ENCODE results near the gene SIGMAR1.

SIGMAR1 gene

GRCh38 chr9:34630402-34631154, 7.0 kb downstream of the SIGMAR1 start:
- DNase-seq = no peak

- DNase-seq = no peak
Observed at GRCh38 chr9:34629491-34629808, 8.1 kb downstream of the SIGMAR1 start.

DNA sequence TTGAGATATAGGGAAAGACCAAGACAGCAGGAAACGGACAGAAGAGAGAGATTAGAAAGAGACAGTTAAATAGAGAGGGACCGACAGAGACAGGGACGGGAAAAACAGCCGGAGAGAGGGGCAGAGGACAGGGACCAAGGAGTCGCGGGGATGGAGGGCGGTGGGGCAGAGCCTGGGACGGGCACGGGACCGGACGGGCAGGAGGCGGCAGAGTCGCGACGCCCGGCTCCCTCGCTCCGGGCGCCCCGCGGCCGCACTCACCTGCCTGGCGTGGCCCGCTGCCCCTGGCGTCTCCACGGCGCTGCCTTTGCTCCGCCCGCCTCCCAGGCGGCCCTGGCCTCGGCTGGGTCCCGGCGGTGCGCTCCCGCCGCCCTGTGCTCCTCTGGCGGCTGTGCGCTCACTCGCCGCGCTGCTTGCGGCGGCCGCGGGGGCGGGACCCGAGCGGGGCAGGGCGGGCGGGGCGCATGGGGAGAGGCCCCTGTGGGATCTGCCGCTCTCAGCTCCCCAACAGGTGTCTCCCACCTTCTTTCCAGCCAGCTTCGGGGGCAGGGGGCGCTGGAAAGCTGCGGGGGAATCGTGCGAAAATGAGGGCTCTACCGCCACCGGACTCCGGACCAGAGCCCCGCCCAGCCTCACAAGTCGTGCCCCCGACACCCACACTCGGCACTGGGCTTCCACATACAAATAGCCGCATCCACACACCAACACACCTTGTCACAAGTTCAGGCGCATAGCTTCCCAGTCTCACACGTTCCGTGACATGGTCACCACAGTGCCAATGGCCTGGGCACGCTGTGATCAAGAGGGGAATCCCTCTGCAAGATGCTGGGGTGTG, 8.7 kb downstream of the SIGMAR1 start, which contains the start of gene ARID3C:
Gene ARID3C (minus strand): TSS at position 411 of the 835 bp plus-strand sequence. CDS start 1,052 bp downstream, outside the sequence.
- peak in 3 of 4 experiments; percentile 33 to 67 (median 52) for DNase-seq

DNA sequence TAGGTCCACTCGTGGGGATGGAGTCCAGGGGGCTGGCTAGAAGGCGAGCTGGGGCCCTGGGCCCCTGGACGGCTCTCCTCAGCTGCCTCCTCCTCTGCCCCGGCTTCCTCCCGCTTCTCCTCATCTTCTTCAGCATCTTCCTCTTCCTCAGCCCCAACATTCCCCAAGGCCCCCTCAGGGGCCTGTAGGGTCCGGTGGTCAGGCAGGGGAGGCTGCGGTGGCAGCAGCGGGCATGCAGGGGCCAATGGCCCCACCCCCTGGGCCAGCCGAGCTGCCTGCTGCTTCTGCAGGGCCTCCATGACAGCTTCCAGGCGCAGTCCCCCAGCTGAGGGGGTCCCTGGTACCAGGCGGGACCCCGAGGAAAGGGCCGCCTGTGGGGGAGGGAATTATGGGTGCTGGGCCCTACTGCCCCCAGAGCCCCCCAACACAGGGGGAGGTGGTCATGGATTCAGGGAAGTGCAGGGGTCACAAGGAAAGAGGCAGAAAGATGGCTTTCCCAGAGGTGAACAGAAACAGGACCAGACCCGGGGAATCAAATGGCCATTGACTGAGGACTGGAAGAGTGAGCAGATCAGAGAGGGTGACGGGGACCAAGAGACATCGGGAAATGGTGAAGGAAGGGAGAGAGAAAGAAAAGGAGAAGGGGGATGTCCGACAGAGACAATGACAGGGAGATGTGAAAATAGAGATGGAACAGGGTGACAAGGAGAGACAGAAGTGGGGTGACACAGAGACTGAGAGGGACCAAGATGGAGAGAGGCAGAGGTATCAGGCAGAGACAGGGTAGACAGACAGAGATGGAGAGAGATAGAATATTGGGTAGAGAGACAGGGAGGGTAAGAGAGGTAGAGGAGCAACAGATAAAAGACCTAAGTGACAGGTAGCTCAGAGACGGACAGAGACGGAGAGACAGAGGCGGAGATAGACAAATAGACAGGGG, 9.6 kb downstream of the SIGMAR1 start:
- DNase-seq = no peak

DNA sequence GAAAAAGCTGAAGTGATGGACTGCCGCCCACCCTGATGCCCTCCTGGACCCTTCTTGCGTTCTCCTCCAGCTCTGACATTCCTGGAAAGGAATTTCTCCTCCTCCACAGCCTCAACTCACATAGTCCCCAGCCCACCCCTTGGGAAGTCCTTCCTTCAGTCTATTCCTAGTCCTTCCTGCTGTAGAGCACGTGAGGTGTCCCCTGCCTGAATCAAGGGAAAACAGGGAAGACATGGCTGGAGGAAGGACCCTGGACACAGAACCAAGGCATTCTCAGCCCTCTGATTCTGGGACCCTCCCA, 12.5 kb downstream of the SIGMAR1 start:
- no peak for DNase-seq

DNA sequence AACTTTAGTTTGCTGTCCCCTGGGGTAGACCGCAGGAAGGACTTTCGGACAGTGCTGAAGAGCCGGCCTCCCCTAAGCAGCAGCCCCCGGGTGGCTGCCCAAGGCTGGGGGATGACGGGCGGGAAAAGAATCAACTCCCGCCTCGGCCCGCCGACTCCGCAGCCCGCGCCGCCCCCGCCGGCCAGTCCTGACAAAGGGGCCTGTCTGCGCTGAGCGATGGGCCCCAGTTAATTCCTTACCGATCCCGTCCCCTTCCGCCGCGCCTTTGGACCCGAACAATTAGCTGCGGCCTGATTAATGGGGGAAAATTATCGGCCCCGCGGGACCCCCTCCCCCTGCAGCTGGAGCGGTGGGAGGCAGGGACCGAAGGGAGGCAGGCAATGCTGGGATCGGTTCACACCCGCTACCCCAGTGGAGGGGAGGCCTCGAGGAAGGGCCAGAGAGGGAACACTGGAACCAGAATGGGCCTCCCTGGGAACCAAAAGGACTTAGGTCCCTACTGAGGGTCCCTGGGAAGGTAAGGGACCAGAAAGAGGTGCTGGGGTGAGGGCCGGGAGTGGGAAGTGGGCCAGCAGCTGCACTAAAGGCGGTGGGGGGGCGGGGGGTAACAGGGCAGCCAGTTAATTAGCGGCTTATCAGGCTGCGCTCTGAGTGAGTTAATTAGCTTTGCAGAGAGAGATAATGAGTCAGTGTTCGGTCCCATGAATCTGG, 13.0 kb downstream of the SIGMAR1 start:
- no peak for DNase-seq

DNA sequence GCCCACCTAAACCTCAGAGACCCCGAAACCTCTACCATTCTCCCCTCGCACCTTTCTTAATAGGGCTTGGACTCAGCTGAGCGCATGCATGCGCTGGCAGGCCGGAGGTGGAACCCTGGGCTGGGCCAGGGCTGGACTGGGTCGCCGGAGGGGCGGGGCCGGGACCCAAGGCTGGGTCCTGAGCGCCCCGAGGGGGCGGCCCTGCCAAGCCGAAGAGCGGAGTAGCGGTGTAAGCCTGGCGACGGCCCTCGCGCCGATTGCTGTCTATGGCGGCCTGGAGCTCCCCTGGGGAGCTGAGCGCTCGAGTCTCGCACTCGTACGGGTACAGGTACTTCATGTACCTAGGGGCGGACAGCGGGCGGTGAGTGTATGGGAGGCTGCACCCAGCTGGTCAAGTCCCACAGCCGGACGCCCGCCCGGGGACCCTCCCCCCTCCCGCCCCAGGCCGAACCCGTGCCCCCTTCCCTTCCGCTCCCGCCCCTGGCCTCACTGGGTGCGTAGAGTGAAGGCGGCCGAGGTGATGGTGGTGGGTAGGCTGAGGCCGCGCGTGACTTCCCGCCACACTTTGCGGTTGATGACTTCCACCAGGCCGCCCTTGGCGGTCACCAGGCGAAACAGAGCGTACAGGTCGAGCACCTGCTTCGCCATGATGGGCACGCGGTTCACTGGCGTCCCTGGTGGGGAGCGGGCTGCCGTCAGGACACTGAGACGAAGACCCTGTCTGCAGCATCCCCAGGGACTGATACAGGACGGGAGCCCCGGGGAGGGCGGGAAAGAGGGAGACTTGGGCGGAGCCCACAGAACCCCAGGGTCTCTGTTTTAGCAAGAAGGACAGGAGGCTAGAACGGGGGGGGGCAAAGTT, 14.0 kb downstream of the SIGMAR1 start:
- DNase-seq = no peak

DNA sequence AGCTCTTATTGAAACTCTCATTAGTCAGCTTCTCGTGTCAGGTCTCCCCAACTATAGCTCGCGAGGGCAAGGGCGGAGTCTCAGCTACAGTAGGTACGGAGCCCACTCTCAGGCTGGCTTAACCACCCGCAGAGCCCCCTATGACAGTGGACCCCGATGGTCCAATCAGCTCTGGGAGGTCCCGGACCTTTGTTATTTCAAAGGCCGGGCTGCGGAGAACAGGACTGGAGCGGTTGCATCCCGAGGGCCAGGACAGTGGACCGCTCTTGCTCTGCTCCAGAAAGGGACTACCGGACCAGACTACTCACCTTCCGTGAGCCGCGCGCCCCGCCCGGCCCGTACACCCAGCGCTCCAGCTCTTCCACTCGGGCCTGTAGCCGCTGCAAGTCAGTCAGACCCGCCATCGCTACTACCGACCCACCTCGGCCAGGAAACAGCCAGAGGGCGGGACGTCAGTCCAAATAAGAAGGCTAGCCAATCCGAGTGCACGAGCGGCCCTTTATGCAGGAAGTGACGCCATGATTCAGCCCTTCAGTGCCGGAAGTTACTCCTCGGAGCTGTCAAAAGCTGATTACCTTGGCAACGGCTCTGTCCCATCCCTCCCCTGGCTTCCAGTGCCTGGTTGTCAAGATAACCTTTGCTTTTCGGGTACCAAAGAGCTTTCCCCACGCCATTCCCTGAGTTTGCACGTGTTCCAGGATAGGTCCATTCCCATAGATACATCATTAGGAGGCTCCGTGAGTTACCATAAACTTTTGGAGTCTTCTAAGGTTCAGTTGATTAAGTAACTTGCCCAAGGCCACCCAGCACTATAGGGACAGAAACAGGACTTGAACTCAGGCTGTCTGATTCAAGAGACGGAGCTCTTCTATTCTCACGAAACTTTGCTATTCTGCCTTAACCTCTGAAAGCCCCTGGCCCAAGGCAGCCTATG, 17.3 kb downstream of the SIGMAR1 start, which contains the start of gene DCTN3:
Gene DCTN3 (minus strand): TSS at position 435 of the 934 bp plus-strand sequence. CDS start 31 bp downstream, at position 404.
- peak; percentile 94 to 97 (median 96) for DNase-seq

GRCh38 chr9:34615132-34615531, 22.5 kb downstream of the SIGMAR1 start:
- DNase-seq = no peak

DNA sequence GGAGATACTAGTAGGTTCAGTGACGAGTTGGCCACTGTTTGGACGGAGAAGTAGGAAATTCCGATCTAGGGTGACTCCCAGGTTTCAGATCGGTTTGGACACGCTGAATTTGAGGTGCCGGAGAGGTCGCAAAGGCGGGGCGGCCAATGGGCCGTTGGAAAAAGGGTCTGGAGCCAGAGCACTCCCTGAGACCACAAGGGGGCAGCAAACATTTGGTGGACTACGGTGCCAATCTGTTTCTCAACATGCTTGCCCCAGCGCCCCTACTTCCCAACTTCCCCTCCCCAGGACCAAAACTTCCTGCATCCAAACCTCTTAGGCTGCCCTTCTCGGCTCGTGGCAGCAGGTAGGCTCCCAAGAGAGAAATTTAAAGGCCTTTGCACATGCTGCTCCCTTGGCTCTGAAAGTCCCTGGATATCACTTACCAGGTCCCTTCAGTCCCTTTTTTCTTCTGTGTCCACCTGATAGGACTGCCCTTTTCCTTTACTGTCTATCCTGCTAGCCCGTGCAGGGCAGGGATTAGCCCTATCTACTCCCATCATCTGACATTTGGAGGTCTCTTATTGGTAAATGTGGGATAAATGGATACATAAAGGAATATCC, 24.7 kb downstream of the SIGMAR1 start:
- DNase-seq = peak; percentile 85 to 94 (median 88)

- peak; percentile 93 to 98 (median 97) for DNase-seq
Observed at GRCh38 chr9:34611811-34612787, 25.5 kb downstream of the SIGMAR1 start, which contains the start of gene RPP25L. Gene RPP25L (minus strand): TSS chr9:34612097. CDS start chr9:34611296, 801 bp downstream.

GRCh38 chr9:34611251-34611810, 26.3 kb downstream of the SIGMAR1 start:
- DNase-seq = no peak

DNA sequence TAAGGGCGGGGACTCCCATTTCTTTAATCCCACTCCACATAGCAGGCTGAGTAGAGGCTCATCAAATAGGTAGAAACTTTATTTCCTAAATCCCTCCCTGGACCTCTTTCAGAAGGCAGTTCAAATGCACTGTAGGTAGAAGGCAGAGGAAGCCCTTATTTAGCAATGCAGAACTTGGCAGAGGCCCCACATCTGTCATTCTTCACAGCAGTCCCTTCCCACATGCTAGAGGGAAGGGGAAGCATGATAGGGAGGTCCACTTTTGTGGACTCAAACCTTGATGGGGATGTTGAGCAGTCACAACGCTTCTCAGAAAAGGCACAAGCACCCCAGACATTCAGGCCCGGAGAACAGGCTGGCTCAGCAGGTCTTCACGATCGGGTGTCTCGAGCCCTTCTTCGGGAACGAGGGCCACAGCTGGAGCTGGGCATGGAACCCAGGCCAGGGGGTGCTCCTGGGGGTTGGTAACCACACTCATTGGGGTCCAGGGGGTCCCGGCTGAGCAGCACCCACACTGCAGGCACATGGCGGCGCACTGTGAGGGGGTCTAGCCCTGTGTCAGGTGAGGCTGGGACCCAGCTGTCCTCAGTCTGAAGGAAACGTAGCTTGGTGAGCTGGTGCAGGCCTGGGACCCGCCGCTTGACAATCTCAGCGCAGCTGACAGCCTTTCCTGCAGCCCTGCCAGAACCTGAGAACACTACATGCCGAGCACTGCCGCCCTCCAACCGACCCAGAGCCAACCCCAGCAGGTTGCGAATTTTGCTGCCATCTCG, 27.0 kb downstream of the SIGMAR1 start:
- DNase-seq = peak in 3 of 4 experiments; percentile 29 to 50 (median 31)

DNA sequence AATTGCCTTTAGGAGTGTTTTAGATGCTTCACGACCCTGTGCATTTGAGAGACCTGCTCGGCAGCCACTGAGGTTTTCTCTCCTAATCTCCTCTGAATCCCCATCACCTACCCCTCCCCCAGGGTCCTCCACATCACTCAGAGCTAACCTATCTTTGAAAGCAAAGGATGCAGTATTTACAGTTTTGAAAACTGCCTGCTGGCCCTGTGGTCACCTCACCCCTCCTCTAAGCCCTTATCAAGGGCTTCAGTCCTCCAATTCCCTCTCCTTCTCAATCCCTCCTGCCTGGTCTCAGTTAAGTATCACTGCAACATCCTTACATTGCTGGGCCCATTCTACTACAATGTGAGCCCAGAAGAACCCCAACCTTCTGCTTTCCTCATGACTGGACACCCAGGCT, 30.3 kb downstream of the SIGMAR1 start:
- DNase-seq = no peak

DNA sequence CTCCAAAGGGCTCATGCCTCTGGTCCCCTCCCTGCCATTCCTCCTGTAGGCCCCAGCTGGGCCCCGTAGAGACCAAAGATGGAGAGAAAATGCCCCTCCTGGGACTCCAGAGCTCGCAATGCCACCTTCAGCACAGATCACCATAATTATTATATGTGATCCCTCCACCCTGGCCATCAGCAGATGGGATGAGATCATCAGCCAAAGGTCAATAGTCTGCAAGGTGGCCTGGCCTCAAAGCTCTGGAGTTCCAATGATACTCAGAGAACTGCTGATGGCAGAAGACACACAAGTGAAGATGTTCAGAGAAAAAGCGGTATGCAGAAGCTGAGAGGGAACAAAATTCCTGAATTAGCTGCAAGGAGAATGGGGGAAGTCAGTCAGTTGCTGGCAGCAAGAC, 30.7 kb downstream of the SIGMAR1 start:
- no peak for DNase-seq

DNA sequence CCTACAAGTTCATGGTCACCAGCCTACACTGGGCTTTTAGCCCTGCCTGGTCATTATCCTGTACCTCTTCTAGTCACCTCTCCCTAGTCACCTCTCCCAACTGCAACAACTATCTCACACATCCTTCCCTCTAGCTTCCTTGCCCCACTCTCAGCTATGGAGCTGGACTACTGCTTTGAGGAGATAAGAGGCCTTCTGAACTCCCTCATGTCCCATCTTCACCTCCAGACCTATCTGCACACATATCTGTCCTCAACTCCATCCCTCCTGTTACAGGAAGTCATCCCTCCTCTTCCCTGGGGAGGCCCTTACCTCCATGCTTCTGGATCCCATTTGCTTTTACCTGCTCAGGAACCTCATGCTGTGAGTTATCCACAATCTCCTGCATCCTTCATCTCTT, 31.4 kb downstream of the SIGMAR1 start:
- no peak for DNase-seq

Measured in suppressor macrophage (primary cell).